NCI-H82 treated with DMSO at 0.1 percent for 48 hours (cell line): Measurements from ENCODE around the gene HIVEP3.

Experiments
- DNase-seq: peaks from one replicate; lab custom pipeline; 2025; ENCODE audit not compliant: unreplicated experiment; lab: John Stamatoyannopoulos, UW

HIVEP3 gene

GRCh38 chr1:41672173-41672572, 246.5 kb downstream of the HIVEP3 start:
- no peak for DNase-seq

GRCh38 chr1:41671116-41671755, 247.5 kb downstream of the HIVEP3 start:
- DNase-seq = no peak

- no peak for DNase-seq
Observed at GRCh38 chr1:41670217-41670957, 248.3 kb downstream of the HIVEP3 start.

GRCh38 chr1:41668967-41669366, 249.8 kb downstream of the HIVEP3 start:
- no peak for DNase-seq

GRCh38 chr1:41668054-41668660, 250.6 kb downstream of the HIVEP3 start:
- DNase-seq = no peak

GRCh38 chr1:41666981-41667631, 251.6 kb downstream of the HIVEP3 start:
- DNase-seq = no peak

GRCh38 chr1:41665962-41666917, 252.5 kb downstream of the HIVEP3 start:
- no peak for DNase-seq

GRCh38 chr1:41664861-41665640, 253.7 kb downstream of the HIVEP3 start:
- DNase-seq = peak; percentile 90

GRCh38 chr1:41663671-41664400, 254.9 kb downstream of the HIVEP3 start:
- no peak for DNase-seq

- DNase-seq = no peak
Observed at GRCh38 chr1:41662765-41663437, 255.8 kb downstream of the HIVEP3 start.

- peak; percentile 34 for DNase-seq
Observed at GRCh38 chr1:41662061-41662764, 256.5 kb downstream of the HIVEP3 start.

GRCh38 chr1:41661428-41662060, 257.2 kb downstream of the HIVEP3 start:
- no peak for DNase-seq

- DNase-seq = no peak
Observed at GRCh38 chr1:41660570-41661427, 257.9 kb downstream of the HIVEP3 start.

GRCh38 chr1:41659903-41660302, 258.8 kb downstream of the HIVEP3 start:
- DNase-seq = no peak

GRCh38 chr1:41659159-41659495, 259.6 kb downstream of the HIVEP3 start:
- DNase-seq = no peak

- DNase-seq = peak; percentile 51
Observed at GRCh38 chr1:41658431-41659158, 260.1 kb downstream of the HIVEP3 start.
